Activated T-helper 1 cell treated with anti-CD3 and anti-CD28 coated beads, Interleukin-12 subunit alpha, Interleukin-12 subunit beta, Interleukin-2, Interleukin-4 antibody, amounts not matched to agents 30 ng/mL and 10 ng/mL and 1 ng/mL, durations not matched to agents 14 hours and 24 hours and 36 hours (primary cell): ENCODE results near the gene GPATCH11. TPM values are rescaled to one million over a fixed set of nuclear protein-coding genes. Genes with fewer than 3 reads are reported as not detected.

Source experiments
- DNase-seq: peaks from one replicate; pipeline ENCODE4 v3.0.0; 2021; ENCODE audit warnings: low spot score
- H3K27ac Mint-ChIP-seq: one replicate; pipeline ENCODE4 v1.8.0; 2021; ENCODE audit warnings: mild to moderate bottlenecking, mixed read lengths
- H3K27me3 Mint-ChIP-seq: one replicate; pipeline ENCODE4 v1.8.0; 2022; ENCODE audit warnings: mild to moderate bottlenecking, moderate library complexity, mixed read lengths; ENCODE audit not compliant: insufficient read depth
- H3K36me3 Mint-ChIP-seq: one replicate; pipeline ENCODE4 v1.8.0; 2021; ENCODE audit warnings: low read depth, mixed read lengths
- H3K4me1 Mint-ChIP-seq: one replicate; pipeline ENCODE4 v1.8.0; 2021; ENCODE audit warnings: low read depth, mixed read lengths
- H3K4me3 Mint-ChIP-seq: one replicate; pipeline ENCODE4 v1.8.0; 2021; ENCODE audit warnings: mild to moderate bottlenecking, moderate library complexity, mixed read lengths
- H3K9me3 Mint-ChIP-seq: one replicate; pipeline ENCODE4 v1.8.0; 2021; ENCODE audit warnings: mixed read lengths
- intact Hi-C: fragments of 100-400 bp; cut with micrococcal nuclease; formaldehyde crosslinking; loops from one replicate; pipeline ENCODE4 v1.15.1; 2024
- total RNA-seq: library from RNA; stranded (reverse); gene quantifications from 2 replicates; pipeline ENCODE4 v1.2.3, GENCODE V29; 2022

The GPATCH11 gene
- total RNA-seq = 16.6 and 17.6 TPM in 2 replicates

DNA sequence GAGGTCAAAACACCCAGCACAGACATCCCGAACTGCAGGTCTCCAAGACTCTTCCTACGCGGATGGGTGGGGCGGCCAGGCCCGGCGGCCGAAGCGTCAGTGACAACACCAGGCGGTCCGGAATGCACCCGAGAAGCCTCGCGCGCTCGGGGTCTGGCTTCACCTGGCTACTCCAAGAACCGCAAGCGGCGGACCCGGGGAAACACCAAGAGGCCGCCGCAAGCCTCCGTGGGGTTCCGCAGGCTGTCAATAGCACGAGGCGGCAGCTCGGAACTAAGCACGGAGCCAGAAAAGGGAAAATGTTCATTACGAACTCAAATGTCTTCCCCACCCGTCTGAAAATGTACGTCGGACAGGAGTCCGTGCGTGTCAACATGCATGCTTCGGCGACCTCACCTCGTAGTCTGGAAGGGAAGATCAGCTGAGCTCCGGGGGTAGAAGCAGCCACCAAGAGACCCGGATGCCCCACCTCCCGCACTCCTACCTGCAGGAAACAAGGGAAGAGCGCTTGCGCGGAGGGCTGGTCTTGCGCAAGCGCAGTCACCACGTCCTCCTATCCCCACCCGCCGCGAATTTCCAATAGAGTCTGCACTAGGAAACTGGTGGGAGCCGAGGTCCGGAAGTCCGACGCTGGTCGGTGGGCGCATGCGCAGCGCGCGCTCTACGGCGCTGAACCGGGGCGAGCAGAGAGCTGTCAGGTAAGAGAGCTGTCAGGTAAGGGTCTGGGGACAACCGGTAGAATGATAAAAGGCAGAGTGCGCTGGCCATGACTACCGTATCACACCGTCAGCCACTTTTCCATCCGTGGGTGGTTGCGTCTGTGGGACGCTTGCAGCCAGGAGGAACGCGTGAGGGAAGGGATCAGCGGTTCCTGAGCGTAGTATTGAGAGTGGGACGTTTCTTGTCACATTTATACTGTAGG, at the start of gene GPATCH11, which contains the start of gene HEATR5B:
GPATCH11 (plus strand) TSS at position 646 of the 922 bp plus-strand sequence. CDS start 3,864 bp downstream, outside the sequence.
HEATR5B (minus strand) TSS at position 500 of the 922 bp plus-strand sequence. CDS start 958 bp downstream, outside the sequence.
- H3K36me3 Mint-ChIP-seq = peaks cover 20% of the 10 kb centered on the region
- H3K4me3 Mint-ChIP-seq = no peak within 1 kb of the TSS
- H3K4me1 Mint-ChIP-seq = peaks cover 26% of the 10 kb centered on the region
- H3K27me3 Mint-ChIP-seq = no peaks in the 10 kb centered on the region
- intact Hi-C loops = loop anchor here (1.0 to 10.0 kb wide), 8 partner anchors 73 to 727 kb away; partner anchors contain the start of genes CEBPZ, CEBPZOS, EIF2AK2 and NDUFAF7
- H3K27ac Mint-ChIP-seq = peak within 1 kb of the TSS; percentile 19
- peak; percentile 92 for DNase-seq
- no peaks in the 10 kb centered on the region for H3K9me3 Mint-ChIP-seq

DNA sequence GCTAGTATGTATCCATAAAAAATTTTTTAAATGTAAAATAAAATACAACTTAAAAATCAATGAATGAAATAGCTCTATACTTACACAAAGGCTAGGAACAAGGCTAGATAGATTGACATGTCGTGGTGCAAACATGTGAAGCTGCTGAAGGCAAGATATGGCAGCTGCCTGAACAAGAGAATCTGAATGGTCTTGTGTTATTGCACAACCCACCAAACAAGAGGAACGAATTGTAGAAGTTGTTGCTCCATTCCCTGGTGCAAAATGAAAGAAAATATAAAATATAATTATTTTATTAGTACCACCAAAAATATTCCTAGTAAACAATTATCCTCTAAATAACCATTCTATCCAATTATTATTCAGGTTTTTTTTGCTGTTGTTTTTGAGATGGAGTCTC, 46.5 kb upstream of the GPATCH11 start:
- DNase-seq = no peak
- Mint-ChIP-seq H3K27ac (no peak overlapping the region), H3K36me3 (peaks cover 6% of the 10 kb centered on the region), H3K4me1 (no peaks in the 10 kb centered on the region), H3K27me3 (no peaks in the 10 kb centered on the region), H3K4me3 (no peak overlapping the region), H3K9me3 (no peaks in the 10 kb centered on the region)
- intact Hi-C loops = no loop called here

DNA sequence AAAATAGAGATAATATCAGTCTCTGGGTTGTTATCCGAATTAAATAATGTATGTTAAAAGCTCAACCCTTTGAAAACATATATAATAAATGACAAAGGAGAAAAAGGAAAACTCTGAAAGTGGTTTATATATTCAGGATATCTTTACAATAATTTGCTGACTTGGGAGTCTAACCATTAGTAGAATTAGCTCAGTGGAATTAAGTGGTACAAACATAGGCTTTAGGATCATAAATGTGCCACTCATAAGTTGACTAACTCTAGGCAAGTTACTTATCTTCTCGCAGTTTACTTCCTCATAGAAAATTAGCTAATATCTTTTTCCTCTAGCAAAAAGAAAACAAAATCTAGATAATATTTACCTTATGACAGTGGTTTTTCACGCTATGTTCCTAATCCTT, 44.7 kb upstream of the GPATCH11 start:
- Mint-ChIP-seq H3K27me3 (no peaks in the 10 kb centered on the region), H3K4me3 (no peak overlapping the region), H3K9me3 (no peaks in the 10 kb centered on the region), H3K4me1 (no peaks in the 10 kb centered on the region), H3K36me3 (peaks cover 9% of the 10 kb centered on the region), H3K27ac (no peak overlapping the region)
- intact Hi-C loops = no loop called here
- DNase-seq = no peak

DNA sequence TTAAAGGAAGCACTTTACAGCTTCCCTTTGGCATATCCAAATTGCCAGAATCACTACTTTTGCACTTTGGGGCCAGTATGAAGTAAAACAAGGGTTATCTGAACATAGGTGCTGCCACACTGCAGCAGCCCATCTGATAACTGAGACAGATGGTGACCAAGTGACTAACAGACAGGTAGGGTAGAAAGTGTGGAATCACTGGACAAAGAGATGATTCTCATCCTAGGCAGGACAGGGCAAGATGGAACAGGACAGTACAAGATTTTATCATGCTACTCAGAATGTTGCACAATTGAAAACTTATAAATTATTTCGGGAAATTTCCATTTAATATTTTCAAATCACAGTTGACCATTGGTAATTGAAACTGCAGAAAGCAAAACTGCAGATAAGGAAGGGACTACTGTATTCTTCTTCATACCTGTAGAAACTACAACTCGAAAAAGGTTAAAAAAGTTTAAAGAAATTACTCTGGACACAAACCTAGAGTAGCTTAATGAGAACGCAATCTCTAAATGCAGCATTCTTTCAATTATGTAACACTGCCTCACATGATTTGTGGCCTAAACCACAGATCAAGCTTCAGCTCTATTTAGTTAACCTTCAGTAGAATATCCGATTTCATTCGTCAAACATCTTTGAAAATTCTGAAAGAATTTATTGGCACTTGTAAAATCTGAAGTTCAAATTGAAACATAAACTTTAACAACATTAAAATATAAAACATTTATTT, 31.6 kb upstream of the GPATCH11 start:
- Mint-ChIP-seq H3K4me3 (no peak overlapping the region), H3K27me3 (no peaks in the 10 kb centered on the region), H3K27ac (no peak overlapping the region), H3K36me3 (peaks cover 24% of the 10 kb centered on the region), H3K9me3 (no peaks in the 10 kb centered on the region), H3K4me1 (no peaks in the 10 kb centered on the region)
- DNase-seq = no peak
- intact Hi-C loops = no loop called here

DNA sequence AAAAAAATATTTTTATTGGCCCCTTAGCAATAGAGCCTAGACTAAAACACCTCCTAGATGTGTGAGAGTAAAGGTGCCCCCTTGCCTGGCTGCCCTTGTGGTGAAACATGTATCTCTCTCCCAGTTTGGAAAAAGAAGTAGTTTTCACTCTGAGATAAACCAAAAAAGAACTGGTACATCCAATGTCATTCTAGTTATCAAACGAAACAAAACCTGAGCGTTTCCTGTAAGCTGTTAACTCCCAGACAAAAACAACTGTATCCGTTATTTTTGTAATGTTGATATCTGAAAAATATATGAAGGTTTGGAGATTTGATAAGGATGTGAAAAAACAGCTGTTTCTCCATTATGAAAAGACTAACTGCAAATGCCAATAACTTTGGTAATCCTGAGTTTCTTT, 24.5 kb upstream of the GPATCH11 start:
- peaks cover 29% of the 10 kb centered on the region for H3K36me3 Mint-ChIP-seq
- DNase-seq = no peak
- no peaks in the 10 kb centered on the region for H3K4me1 Mint-ChIP-seq
- H3K4me3 Mint-ChIP-seq = no peak overlapping the region
- no peaks in the 10 kb centered on the region for H3K9me3 Mint-ChIP-seq
- H3K27me3 Mint-ChIP-seq = no peaks in the 10 kb centered on the region
- intact Hi-C loops = no loop called here
- H3K27ac Mint-ChIP-seq = no peak overlapping the region

DNA sequence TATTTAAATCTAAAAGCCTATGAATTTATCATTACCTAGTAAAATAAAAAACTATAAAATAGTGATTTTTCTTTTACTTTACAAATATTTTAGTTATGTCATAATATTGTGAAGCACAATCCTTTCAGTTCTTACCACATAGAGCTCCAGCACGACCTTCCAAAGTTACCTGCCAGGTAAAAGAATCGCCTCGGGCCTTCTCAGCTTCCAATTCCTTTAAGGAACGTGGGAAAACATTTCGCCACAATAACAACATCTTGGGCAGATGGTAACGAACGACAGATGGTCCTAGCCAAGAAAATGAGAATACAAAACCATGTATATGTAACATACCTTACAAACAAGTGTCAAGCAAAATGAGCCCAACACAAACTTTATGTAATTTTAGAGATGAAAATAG, 23.9 kb upstream of the GPATCH11 start:
- Mint-ChIP-seq H3K27me3 (no peaks in the 10 kb centered on the region), H3K9me3 (no peaks in the 10 kb centered on the region), H3K4me3 (no peak overlapping the region), H3K27ac (no peak overlapping the region), H3K36me3 (peaks cover 29% of the 10 kb centered on the region), H3K4me1 (no peaks in the 10 kb centered on the region)
- no peak for DNase-seq
- intact Hi-C loops = no loop called here

DNA sequence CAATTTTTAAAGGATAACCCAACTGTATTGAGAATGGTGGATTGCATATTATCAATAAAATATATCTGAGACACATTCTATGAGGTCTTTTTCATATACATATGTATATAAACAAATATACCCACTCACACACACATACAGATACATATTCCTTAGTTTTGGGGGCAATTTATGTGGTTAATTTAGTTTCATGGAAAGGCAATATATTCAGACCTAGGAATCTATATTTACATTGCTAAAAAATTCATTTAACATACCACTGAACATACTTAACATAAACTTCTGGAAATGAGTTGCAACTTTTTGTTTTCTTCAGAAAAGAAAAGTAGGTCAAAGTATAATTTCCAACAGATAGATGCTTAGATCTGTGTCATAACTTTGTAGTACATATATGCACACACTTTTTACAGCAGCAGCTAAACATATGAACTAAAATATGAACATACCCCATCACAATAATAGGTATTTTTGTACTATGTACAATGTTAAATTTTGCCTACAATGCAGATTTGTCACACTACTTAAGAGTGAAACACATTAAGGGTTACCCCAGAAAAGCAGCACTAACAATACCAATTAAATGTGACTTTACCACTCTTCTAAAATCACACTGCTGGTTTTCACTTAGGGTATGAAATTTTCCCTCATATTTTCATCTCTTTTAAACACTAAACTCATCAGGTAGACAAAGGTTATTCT, 23.2 kb upstream of the GPATCH11 start:
- no peak overlapping the region for H3K27ac Mint-ChIP-seq
- H3K9me3 Mint-ChIP-seq = no peaks in the 10 kb centered on the region
- no peaks in the 10 kb centered on the region for H3K4me1 Mint-ChIP-seq
- H3K27me3 Mint-ChIP-seq = no peaks in the 10 kb centered on the region
- intact Hi-C loops = no loop called here
- peaks cover 29% of the 10 kb centered on the region for H3K36me3 Mint-ChIP-seq
- no peak for DNase-seq
- H3K4me3 Mint-ChIP-seq = no peak overlapping the region

DNA sequence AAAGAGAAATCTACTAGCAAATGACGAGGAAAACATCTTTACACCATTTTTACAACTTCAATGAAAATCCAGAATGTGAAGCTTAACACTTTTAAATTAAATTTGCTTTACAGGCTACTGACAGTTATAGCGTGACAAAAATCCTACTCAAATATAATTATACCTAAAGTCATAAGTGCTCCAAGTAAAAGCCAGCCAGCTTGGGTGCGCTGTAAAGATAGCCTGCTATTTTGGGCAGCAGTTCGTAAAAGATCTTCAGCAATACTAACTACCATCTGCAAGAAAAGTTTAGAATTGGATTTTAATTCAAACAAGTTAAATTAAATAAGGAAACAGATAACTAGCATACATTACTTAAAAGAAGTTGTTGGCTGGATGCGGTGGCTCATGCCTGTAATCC, 22.5 kb upstream of the GPATCH11 start:
- Mint-ChIP-seq H3K27ac (no peak overlapping the region), H3K4me3 (no peak overlapping the region), H3K9me3 (no peaks in the 10 kb centered on the region), H3K4me1 (no peaks in the 10 kb centered on the region), H3K27me3 (no peaks in the 10 kb centered on the region), H3K36me3 (peaks cover 25% of the 10 kb centered on the region)
- intact Hi-C loops = no loop called here
- DNase-seq = no peak

DNA sequence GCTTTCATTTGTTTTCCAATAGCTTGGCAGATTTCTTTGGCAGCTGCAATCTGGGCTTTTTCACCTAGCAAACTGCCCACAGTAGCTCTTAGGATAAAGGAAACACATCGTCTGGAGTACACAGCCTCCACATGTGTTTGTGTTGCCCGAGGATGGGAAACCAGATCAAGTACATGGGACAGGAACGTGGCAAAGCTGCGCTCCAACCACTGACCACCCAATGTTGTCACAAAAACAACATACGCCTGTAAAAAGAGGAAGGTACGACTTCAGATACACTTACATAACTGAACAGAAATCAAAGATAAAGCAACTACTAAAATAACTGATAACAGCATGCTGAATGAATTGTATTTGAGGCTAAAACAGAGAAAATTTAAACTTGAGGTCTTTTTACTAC, 15.6 kb upstream of the GPATCH11 start:
- Mint-ChIP-seq H3K27me3 (no peaks in the 10 kb centered on the region), H3K27ac (no peak overlapping the region), H3K9me3 (no peaks in the 10 kb centered on the region), H3K36me3 (peaks cover 26% of the 10 kb centered on the region), H3K4me1 (no peaks in the 10 kb centered on the region), H3K4me3 (no peak overlapping the region)
- intact Hi-C loops = no loop called here
- no peak for DNase-seq

DNA sequence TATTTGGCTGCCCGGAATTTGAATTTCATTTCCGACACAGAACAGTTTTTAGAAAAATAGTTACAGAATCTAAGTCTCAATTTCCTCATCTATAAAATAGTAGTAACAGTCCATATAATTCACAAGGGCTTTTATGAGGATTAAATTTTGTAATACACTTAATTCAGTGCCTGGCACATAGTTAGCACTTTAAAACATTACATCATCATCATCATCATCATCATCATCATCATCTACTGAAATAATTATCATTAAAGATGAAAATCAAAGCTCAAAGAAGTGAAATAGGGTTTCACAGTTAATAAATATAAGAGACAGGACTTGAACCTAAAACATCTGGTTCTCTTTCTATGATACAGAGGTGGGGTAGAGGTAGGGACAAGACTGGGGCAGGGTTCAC, 13.4 kb upstream of the GPATCH11 start:
- H3K9me3 Mint-ChIP-seq = no peaks in the 10 kb centered on the region
- no peaks in the 10 kb centered on the region for H3K27me3 Mint-ChIP-seq
- intact Hi-C loops = no loop called here
- peaks cover 29% of the 10 kb centered on the region for H3K36me3 Mint-ChIP-seq
- no peak overlapping the region for H3K27ac Mint-ChIP-seq
- H3K4me3 Mint-ChIP-seq = no peak overlapping the region
- DNase-seq = no peak
- H3K4me1 Mint-ChIP-seq = peaks cover 8% of the 10 kb centered on the region

DNA sequence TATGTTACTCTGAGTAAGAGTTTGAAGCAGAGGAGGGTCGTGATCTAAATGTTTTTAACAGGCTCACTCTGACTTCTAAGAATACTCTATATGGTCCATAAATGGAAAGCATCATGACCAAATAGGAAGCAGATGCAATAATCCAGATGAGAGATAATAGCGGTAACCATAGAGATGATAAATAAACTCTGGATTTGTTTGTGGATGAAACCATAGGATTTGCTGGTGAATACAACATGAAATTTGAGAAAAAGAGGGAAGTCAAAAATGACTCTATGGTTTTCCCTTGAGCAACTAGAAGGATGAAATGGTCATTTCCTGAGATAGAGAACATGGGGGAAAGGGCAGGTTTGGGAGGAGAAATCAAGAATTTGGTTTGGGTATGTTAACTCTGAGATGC, 4.1 kb upstream of the GPATCH11 start:
- no peak overlapping the region for H3K27ac Mint-ChIP-seq
- H3K4me3 Mint-ChIP-seq = peak overlapping the region; percentile 24
- H3K9me3 Mint-ChIP-seq = no peaks in the 10 kb centered on the region
- peaks cover 30% of the 10 kb centered on the region for H3K4me1 Mint-ChIP-seq
- peaks cover 30% of the 10 kb centered on the region for H3K36me3 Mint-ChIP-seq
- DNase-seq = no peak
- intact Hi-C loops = loop anchor here (5.0 to 10.0 kb wide), 2 partner anchors 295 to 297 kb away; no protein-coding TSS in a partner anchor
- no peaks in the 10 kb centered on the region for H3K27me3 Mint-ChIP-seq

DNA sequence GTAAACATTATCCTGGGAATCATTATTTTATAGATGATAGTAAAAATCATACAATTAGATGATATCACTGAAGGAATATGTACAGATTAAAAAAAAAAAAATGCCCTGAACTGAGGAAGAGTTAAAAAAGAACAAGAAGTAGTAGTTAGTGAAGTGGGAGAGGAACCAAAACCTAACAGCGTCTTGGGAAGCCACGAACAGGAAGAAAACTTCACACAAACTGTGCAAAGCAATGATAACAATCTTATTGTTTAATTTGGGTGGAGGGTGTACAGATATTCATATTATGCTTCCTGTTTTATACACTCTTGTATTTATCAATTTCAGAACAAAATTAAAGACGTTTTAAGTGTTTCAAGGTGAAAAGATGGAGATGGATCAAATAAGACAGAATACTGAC, 3.6 kb upstream of the GPATCH11 start:
- H3K36me3 Mint-ChIP-seq = peaks cover 30% of the 10 kb centered on the region
- peaks cover 30% of the 10 kb centered on the region for H3K4me1 Mint-ChIP-seq
- no peaks in the 10 kb centered on the region for H3K9me3 Mint-ChIP-seq
- peak overlapping the region; percentile 15 for H3K27ac Mint-ChIP-seq
- H3K27me3 Mint-ChIP-seq = no peaks in the 10 kb centered on the region
- intact Hi-C loops = loop anchor here (5.0 to 10.0 kb wide), 2 partner anchors 296 to 297 kb away; no protein-coding TSS in a partner anchor
- peak overlapping the region; percentile 50 for H3K4me3 Mint-ChIP-seq
- DNase-seq = no peak
